Thoracic aorta (tissue), 2 donors: ENCODE results near the gene HPS5. TPM values are rescaled to one million over a fixed set of nuclear protein-coding genes. Genes with fewer than 3 reads are reported as not detected.

ENCODE experiments used
- ATAC-seq: fragments of 150-250 bp; one replicate; pipeline ENCODE4 v1.8.0; 2017; ENCODE audit warnings: low read depth; ENCODE audit not compliant: insufficient number of reproducible peaks, low FRiP score
- DNase-seq: peaks from one replicate; pipeline ENCODE4 v3.0.0-alpha.2; 2020; ENCODE audit warnings: low spot score
- H3K27ac ChIP-seq, 2 donors: fragments of 200-600 bp; sonication (generic); 1 replicate in 1 of 2; 2 replicates in 1 of 2; pipeline ENCODE4 v1.5.1; 2016; ENCODE audit warnings: mild to moderate bottlenecking in 2 of 2, moderate library complexity in 2 of 2
- H3K27me3 ChIP-seq: fragments of 200-600 bp; sonication (generic); replicated peaks from 2 replicates; pipeline ENCODE4 v1.6.0; 2016; ENCODE audit warnings: mild to moderate bottlenecking; ENCODE audit not compliant: insufficient read depth
- H3K36me3 ChIP-seq: fragments of 200-600 bp; sonication (generic); one replicate; pipeline ENCODE4 v1.5.1; 2016
- H3K4me1 ChIP-seq, 2 donors: fragments of 200-600 bp; sonication (generic); 1 replicate in 1 of 2; 2 replicates in 1 of 2; pipeline versions ENCODE4 v1.5.1 to v1.6.0; 2016; ENCODE audit warnings: low read depth in 2 of 2, mild to moderate bottlenecking in 1 of 2; ENCODE audit not compliant: control insufficient read depth in 1 of 2
- H3K4me3 ChIP-seq: fragments of 200-600 bp; sonication (generic); 2 replicates; pipeline ENCODE4 v1.5.1; 2016; ENCODE audit warnings: mild to moderate bottlenecking
- H3K9me3 ChIP-seq: fragments of 200-600 bp; sonication (generic); 2 replicates; pipeline ENCODE4 v1.5.1; 2016
- total RNA-seq, 2 donors: library from RNA; depleted of rRNA; stranded (reverse); fragments of >200 nt; gene quantifications; one replicate each; pipeline versions ENCODE4 v1.1.0 to v1.2.3, GENCODE V29; 2016
- TF ChIP-seq, protein P1 (sequence below): fragments of 200-600 bp; sonication (generic); IDR thresholded peaks from one replicate; pipeline ENCODE4 v1.5.1; 2019; ENCODE audit warnings: antibody characterized with exemption

The HPS5 gene
- total RNA-seq, 2 donors from 2014 or later = 42.9 to 139 TPM

DNA sequence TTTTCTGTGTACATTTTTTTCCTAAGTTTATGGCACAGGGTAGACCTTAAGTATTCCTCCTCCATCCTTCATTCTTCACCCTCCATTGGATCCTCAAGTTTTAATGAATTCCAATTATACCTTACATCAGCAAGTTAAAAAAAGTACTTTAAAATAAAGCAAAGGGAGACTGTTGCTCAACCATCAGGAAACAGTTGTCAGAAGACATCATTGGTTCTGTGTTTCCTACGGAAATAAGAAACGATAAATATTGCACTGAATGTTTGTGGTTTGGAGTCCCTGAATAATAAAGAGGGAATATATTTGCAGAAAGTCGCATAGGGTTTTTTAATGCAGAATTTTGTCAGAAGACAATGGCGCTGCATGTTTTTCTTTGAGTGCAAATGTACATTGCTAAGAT is 44.3 kb upstream of the HPS5 start:
- ATAC-seq (no peak), DNase-seq (no peak)
- no peak overlapping the region for H3K27ac ChIP-seq
- no peaks in the 10 kb centered on the region for H3K9me3 ChIP-seq
- no peaks in the 10 kb centered on the region for H3K27me3 ChIP-seq
- TF ChIP-seq, protein P1, sequence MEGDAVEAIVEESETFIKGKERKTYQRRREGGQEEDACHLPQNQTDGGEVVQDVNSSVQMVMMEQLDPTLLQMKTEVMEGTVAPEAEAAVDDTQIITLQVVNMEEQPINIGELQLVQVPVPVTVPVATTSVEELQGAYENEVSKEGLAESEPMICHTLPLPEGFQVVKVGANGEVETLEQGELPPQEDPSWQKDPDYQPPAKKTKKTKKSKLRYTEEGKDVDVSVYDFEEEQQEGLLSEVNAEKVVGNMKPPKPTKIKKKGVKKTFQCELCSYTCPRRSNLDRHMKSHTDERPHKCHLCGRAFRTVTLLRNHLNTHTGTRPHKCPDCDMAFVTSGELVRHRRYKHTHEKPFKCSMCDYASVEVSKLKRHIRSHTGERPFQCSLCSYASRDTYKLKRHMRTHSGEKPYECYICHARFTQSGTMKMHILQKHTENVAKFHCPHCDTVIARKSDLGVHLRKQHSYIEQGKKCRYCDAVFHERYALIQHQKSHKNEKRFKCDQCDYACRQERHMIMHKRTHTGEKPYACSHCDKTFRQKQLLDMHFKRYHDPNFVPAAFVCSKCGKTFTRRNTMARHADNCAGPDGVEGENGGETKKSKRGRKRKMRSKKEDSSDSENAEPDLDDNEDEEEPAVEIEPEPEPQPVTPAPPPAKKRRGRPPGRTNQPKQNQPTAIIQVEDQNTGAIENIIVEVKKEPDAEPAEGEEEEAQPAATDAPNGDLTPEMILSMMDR = no peak
- peaks cover 34% of the 10 kb centered on the region for H3K36me3 ChIP-seq
- H3K4me3 ChIP-seq = no peak overlapping the region
- H3K4me1 ChIP-seq = no peaks in the 10 kb centered on the region

DNA sequence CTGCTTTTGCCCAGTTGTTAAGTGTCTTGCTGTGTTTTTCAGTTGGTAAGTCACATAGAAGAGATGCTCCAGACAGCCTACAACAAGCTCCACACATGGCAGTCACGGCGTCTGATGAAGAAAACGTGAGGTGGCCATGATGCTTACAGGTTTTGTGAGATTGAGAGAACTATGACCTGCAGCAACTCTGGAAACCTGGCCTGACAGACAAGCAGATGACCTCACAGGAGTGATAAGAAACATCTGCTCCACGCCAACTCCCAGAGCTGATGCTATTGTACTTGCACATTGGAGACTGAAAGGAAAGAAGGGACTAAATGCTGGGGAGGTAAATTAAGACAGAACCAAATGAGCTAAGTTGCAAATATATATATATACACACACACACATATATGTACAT is 43.8 kb upstream of the HPS5 start:
- Histone ChIP-seq H3K4me3 (no peak overlapping the region), H3K36me3 (peaks cover 37% of the 10 kb centered on the region), H3K9me3 (no peaks in the 10 kb centered on the region), H3K27me3 (no peaks in the 10 kb centered on the region), H3K4me1 (no peaks in the 10 kb centered on the region), H3K27ac (no peak overlapping the region)
- TF ChIP-seq, protein P1 = no peak
- DNase-seq (no peak), ATAC-seq (no peak)

DNA sequence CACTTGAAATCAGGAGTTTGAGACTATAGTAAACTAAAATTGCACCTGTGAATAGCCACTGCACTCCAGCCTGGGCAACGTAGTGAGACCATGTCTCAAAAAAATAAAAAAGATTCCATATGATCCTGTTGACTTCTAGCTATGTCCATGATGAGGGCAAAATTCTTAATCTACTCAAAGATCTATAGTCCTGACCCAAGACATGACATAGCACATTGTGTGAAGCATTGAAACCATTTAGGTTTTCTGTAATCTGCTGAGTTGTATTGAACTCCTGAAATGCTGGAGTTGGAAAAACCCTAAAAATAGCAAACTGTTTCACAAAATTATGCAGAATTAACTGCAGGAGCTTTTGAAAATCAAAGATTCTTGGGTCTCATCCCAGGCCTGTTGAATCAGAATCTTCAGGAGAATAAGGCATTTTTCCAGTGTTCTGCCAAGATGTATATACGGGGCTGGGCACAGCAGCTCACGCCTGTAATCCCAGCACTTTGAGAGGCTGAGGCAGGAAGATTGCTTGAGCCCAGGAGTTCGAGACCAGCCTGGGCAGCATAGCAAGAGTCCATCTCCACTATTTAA is 42.6 kb upstream of the HPS5 start:
- Histone ChIP-seq H3K36me3 (peaks cover 40% of the 10 kb centered on the region), H3K27me3 (no peaks in the 10 kb centered on the region), H3K27ac (no peak overlapping the region), H3K4me1 (no peaks in the 10 kb centered on the region), H3K9me3 (no peaks in the 10 kb centered on the region), H3K4me3 (no peak overlapping the region)
- ATAC-seq (no peak), DNase-seq (no peak)
- TF ChIP-seq, protein P1 = no peak

DNA sequence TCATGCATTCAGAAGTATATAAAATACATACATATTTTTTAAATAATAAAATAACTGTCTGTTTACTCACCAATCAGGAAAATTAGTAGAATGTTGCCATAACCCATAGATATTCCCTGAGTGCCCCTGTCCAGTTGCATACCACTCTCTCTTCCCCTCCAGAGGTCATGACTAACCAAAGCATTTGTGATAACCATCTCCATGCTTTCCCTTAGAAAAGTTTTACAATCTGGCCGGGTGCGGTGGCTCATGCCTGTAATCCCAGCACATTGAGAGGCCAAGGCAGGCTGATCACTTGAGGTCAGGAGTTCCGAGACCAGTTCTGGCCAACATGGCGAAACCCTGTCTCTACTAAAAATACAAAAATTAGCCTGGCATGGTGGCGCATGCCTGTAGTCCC is 39.2 kb upstream of the HPS5 start:
- no peaks in the 10 kb centered on the region for H3K27me3 ChIP-seq
- no peak overlapping the region for H3K27ac ChIP-seq
- peaks cover 49% of the 10 kb centered on the region for H3K36me3 ChIP-seq
- no peaks in the 10 kb centered on the region for H3K4me1 ChIP-seq
- no peaks in the 10 kb centered on the region for H3K9me3 ChIP-seq
- ATAC-seq (no peak), DNase-seq (no peak)
- TF ChIP-seq, protein P1 = no peak
- H3K4me3 ChIP-seq = no peak overlapping the region

DNA sequence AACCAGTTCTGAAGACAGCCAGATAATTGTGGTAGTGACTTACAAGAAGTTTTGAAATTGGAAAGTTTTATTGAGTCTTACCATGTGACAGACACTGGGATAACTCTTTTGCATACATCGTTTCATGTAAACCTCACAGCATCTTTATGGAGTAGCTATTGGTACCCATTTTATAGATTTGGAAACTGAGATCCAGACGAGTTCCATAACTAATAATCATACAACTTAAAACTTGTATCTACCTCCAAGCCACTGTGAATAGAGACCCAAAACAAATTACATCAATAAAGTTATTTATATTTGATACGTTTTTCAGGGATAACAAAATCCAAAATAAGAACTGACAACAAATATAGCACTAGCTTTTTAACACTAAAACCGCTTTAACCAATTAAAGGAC is 36.7 kb upstream of the HPS5 start:
- no peak overlapping the region for H3K4me3 ChIP-seq
- H3K4me1 ChIP-seq = no peaks in the 10 kb centered on the region
- H3K27me3 ChIP-seq = no peaks in the 10 kb centered on the region
- H3K9me3 ChIP-seq = no peaks in the 10 kb centered on the region
- H3K27ac ChIP-seq = no peak overlapping the region
- ATAC-seq (no peak), DNase-seq (no peak)
- peaks cover 41% of the 10 kb centered on the region for H3K36me3 ChIP-seq
- TF ChIP-seq, protein P1 = no peak
